HG03442 (cell line): ENCODE results near the gene TRAF2.

Experiments used
- ATAC-seq: cut with Tn5 transposase; IDR thresholded peaks from one replicate; pipeline ENCODE4 v1.9.1; 2021; ENCODE audit warnings: mild to moderate bottlenecking, moderate library complexity; ENCODE audit not compliant: unreplicated experiment

The TRAF2 gene

DNA sequence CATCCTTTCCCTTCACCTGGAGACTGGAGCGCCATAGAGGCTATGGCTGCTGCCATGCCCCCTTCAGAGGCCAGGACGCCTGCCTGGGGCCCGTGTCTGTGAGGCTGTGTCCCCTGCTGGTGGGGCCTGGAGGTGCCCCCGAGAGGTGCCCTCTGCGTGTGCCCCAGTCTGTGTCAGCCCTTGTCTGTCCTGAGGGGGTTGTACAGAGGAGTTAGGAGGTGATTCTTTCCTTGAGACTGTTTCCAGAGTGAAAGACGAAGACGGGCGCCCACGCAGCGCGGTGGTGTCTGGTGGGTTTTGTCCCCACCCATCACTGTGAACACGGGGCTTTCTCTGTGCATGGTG lies 24.6 kb downstream of the TRAF2 start:
- ATAC-seq: no peak

DNA sequence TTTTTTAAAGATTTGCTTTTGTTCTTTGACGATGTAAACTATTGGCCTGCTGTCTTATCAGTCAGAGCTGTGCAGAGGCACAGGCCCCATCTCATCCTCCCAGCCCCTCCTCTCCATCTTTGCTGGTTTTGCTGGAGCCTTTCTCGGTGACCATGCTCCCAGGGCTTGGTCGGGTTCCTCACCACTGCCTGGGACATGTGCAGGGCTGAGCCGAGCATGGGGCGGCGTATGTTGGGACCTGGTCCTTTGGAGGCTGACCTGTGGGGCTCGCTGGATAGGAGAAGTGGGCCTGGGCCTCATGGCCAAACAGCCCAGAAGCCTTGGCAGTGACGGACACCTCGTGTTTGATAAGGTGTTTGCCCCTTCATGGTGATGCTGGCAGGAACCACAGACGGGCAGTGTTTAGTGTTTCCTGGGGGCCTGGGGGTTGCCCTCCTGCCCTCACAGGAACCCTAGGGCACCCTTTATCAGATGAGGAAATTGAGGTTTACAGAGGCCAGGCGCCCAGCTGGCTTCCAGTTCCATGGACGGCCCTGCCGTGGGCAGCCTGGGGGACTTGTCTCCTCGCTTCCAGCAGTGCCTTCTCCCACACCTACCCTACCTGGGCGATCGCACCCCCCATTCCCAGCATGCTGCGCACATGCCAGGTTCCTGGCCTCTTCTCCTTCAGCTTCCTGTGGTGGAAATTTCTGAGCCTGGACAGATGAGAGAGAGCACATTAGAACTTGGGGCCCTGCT lies 27.6 kb downstream of the TRAF2 start:
- ATAC-seq: no peak

DNA sequence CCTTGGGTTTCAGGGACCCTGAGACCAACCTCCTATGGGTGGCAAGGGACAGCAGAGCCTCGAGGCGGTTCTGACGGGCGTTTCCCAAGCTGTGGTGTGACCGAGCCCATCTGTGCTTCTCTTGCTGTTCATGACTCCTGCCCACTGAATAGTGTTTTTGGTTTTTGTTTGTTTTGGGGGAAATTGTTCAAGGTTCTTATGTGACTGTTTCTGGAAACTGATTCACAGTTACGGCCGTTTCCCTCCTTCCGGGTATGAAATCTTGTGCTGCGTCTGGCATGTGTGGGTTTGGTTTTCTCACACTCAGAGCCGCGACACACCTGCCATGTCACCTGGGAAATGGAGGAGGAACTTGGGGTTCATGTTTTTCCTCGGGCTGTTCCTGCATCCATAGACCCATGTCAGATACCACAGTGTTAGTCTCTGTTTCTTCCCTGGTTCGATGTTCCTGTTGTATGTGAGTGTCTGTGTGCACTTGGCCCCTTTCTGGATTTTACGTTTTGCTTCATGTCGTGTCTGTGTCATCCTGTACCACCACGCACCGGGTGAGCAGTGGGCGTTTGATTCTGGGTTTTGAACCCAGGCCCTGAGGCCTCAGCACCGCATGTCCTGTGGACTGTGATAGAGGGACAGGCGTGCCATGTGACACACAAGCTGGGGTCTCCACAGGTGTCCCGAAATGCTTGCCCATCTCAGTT lies 29.5 kb downstream of the TRAF2 start:
- no peak for ATAC-seq

GRCh38 chr9:136916330-136917184 lies 30.2 kb downstream of the TRAF2 start:
- no peak for ATAC-seq

GRCh38 chr9:136917902-136918301 lies 31.6 kb downstream of the TRAF2 start:
- ATAC-seq: no peak

- no peak for ATAC-seq
These were observed 33.8 kb downstream of the TRAF2 start for GRCh38 chr9:136920069-136920468.

DNA sequence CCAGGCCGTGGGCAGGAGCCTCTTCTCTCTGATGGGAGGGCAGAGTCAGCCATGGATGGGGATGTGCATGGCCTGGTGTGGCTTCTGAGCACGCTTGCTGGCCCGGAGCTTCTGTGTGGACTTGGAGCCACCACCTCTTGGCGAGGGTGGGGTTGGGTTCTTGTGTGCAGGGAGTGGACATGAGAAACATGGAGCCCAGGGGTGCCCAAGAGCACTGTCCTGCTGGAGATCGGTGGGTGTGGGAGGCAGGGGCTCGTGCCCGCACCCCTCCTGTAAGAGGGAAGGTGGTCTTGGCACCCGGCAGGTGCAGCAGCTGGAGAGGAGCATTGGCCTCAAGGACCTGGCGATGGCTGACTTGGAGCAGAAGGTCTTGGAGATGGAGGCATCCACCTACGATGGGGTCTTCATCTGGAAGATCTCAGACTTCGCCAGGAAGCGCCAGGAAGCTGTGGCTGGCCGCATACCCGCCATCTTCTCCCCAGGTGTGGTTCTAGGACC lies 34.5 kb downstream of the TRAF2 start:
- ATAC-seq: no peak

DNA sequence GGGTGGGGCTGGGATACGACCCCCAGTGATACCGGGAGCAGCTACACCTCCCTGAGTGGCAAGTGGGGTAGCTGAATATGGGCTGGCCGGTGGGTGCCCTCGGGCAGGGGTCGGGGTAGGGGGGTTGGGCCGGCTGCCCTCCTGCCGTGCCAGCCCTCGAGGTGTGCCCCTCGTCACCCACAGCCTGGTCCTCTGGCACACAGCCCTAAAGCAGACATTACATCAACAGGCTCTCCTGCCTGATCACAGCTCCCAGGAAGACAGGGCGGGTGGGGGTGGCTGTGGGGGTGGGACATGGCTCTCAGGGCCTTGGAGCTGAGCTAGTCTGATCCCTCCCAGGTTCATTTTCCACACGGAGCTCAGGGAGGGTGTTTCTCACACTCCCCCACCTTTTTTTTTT lies 35.0 kb downstream of the TRAF2 start:
- ATAC-seq: no peak

- ATAC-seq: no peak
These were observed 35.4 kb downstream of the TRAF2 start for GRCh38 chr9:136921718-136922117.

GRCh38 chr9:136922540-136922939 lies 36.2 kb downstream of the TRAF2 start:
- ATAC-seq: no peak

- no peak for ATAC-seq
These were observed 37.6 kb downstream of the TRAF2 start for GRCh38 chr9:136923881-136924280.

DNA sequence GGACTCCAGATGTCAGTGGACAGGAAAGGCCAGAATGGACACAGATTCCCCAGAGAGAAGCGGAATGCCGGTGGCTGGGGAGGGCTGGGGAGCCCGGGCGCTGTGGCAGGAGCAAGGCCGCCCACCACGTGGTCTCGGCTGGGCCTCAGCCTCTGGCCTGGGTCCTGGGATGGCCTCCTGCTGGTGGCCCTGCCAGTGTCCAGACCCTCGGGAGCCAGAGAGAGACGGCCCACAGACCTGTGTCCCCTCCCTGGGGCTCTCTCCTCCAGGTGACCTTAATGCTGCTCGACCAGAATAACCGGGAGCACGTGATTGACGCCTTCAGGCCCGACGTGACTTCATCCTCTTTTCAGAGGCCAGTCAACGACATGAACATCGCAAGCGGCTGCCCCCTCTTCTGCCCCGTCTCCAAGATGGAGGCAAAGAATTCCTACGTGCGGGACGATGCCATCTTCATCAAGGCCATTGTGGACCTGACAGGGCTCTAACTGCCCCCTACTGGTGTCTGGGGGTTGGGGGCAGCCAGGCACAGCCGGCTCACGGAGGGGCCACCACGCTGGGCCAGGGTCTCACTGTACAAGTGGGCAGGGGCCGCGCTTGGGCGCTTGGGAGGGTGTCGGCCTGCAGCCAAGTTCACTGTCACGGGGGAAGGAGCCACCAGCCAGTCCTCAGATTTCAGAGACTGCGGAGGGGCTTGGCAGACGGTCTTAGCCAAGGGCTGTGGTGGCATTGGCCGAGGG lies 39.3 kb downstream of the TRAF2 start:
- ATAC-seq: no peak

DNA sequence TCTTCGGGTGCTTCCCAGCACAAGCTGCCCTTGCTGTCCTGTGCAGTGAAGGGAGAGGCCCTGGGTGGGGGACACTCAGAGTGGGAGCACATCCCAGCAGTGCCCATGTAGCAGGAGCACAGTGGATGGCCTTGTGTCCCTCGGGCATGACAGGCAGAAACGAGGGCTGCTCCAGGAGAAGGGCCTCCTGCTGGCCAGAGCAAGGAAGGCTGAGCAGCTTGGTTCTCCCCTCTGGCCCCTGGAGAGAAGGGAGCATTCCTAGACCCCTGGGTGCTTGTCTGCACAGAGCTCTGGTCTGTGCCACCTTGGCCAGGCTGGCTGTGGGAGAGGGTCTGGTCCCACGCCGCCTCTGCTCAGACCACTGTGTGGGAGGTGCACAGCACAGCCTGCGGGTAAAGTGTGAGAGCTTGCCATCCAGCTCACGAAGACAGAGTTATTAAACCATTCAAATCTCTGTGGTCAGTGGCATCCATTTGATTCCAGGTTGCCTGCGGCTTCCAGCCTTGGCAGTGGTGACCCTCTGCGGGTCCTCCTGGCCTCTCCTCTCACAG lies 39.9 kb downstream of the TRAF2 start:
- ATAC-seq: no peak

DNA sequence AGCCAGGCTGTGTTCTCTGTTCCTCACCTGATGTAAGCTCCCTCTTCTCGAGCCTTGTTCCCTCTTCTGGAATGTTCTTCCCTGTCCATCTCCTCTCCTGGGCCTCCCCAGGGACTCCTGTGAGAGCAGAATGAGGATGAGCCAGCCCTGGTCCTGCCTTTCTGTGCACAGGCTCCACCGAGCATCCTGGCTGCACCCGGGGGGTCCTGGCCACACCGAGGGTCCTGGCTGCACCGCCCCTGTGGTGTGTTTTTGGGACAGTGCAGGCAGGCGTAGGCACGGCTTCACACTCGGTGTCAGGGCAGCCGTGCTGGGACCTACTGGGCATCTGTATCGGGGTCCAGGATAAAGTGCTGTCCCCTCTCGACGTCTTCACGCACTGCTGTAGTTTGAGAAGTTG lies 40.4 kb downstream of the TRAF2 start:
- ATAC-seq: no peak

DNA sequence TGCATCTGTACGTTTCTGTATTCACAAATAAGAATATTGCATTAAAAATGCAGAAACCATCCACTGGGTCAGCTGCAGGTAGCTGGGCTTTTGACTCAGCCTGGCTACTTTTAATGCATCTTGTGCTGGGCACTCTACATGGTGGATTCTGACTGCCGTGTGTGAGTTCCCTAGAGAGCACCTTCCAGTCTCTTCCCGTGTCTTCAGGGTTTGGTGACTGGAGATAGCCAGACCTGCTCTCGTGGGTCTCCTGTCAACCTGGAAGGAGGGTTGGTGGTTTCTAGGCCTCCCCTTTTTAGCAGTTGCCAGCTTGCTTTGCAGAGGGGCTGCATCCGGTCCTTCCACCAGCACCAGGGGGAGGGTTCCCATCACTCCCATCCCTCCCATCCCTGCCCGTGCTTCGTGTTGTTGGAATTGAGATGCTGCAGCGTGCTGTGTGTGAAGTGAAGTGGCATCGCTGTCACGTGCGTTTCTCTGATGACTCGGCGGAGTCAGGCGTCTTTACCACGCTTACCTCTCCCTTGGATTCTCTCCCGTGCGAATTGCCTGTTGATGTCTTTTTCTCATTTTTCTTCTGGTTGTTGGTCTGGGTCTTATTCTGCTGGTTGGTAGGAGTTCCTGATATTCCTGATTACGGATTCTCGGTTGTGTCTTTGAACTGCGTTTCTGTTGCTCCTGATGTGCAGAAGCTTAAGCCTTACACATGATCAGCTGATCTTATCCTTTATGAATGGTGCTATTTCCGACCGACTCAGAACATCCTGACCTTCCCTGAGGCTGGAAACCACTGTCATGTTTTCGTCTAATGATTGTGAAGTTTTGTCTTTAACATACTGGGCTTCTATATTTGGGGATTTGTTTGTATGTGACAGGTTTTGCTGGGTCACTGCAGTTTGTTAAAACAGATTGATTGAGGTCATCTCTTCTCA lies 41.3 kb downstream of the TRAF2 start:
- no peak for ATAC-seq

- ATAC-seq: no peak
These were observed 42.3 kb downstream of the TRAF2 start for GRCh38 chr9:136928591-136928990.

GRCh38 chr9:136930014-136930413 lies 43.7 kb downstream of the TRAF2 start:
- ATAC-seq: no peak

DNA sequence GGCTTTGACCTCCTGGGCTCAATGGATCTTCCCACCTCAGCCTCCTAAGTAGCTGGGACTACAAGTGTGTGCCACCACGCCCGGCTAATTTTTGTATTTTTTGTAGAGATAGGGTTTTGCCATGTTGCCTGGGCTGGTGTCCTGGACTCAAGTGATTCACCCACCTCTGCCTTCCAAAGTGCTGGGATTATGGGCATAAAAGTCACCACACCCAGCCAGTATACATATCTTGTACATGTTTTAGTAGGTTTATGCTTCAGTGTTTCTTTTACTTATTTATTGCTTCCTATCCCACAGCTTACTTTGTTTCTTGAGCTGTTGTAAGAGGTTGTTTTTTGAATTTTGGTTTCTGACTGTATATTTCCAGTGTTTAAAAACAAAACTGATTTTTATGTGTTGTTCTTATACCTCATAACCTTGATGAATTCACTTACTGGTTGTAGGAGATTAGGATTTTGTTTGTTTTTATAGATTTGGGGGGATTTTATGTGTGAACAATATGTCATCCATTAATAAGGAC lies 45.4 kb downstream of the TRAF2 start:
- ATAC-seq: no peak

- no peak for ATAC-seq
These were observed 48.0 kb downstream of the TRAF2 start for GRCh38 chr9:136934277-136934676.
